Activated CD4-positive, alpha-beta T cell treated with anti-CD3 and anti-CD28 coated beads, Interleukin-2, Interleukin-4, amounts not matched to agents 100 ng/mL and 50 ng/mL, durations not matched to agents 16 hours and 8 hours (primary cell): ENCODE results near the gene DCDC2C.
"Not testable (repeated sequence)": the region's sequence is repeated elsewhere in the genome, so short reads cannot be mapped to it uniquely, and the experiment has no call there.

Source experiments
- DNase-seq: peaks from one replicate; pipeline ENCODE4 v3.0.0-alpha.2; 2020; ENCODE audit warnings: low spot score

The DCDC2C gene

DNA sequence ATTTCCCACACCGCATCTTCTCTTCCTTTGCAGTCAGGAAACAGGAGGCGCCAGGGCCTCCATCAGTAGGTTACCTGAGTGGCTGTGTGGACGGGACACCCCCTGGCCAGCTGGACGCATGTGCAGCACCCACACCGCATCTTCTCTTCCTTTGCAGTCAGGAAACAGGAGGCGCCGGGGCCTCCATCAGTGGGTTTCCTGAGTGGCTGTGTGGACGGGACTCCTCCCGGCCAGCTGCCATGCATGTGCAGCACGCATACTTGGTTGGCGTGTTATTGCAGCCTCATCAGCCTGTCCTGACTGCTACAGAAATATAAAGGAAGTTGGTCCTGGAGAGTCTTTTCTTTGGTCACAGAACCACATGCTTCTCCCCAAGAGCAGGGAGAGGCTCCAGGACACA, 74.6 kb downstream of the DCDC2C start:
- no peak for DNase-seq

DNA sequence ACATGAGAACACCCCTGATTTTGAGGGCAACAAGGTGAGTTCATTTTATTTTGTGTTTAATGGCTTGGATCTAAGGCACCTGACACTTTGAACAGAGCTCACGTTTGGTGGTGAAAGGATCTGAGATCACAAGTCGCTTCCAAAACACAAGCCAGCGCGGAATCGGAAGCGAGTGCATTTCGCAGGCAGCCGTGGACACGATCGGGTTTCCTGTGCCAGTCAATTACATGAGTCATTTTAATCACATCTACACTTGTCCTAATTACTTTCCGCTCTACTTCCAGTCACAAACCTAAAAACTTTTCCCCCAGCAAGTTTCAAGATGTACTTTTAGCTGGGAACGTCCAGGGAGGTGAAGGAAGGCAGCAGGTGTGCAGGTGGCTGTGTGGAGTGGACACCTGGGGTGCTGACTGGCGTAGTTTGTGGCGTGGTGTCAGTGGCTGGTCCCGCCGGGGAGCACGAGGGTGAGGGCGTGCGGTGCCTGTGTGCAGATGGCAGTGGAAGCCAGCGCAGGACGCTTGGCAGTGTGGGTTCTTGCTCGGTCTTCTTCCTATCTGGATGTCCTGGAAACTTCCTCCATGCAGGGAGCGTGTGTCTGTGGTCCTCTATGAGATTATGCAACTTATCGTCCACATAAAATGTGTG, 75.6 kb downstream of the DCDC2C start:
- DNase-seq, result no peak

DNA sequence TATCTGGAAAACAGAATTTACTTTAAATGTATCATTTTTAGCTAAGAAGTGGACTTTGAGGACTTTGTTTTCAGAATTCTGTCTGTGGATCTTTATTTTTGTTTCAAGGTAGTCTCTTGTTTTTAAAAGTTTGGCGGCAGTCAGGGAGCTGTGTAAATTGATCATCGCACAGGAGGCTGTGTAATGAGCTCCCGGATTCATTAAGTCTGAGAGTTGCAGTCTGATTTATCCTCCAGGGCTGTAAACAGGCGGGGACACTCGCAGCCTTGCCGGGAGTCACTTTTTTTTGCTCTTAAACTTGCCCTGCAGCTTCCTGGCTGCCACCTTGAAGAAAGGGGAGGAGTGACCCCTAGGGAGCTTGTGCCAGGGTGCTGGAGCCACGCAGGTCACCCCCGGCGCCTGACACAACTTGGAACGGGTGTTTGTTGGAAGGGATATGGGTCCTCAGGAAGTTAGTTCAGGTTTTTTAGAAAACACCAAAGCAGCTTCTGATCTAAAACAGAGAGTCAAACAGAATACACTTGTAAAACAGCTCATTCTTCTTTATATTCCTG, 76.2 kb downstream of the DCDC2C start:
- no peak for DNase-seq

DNA sequence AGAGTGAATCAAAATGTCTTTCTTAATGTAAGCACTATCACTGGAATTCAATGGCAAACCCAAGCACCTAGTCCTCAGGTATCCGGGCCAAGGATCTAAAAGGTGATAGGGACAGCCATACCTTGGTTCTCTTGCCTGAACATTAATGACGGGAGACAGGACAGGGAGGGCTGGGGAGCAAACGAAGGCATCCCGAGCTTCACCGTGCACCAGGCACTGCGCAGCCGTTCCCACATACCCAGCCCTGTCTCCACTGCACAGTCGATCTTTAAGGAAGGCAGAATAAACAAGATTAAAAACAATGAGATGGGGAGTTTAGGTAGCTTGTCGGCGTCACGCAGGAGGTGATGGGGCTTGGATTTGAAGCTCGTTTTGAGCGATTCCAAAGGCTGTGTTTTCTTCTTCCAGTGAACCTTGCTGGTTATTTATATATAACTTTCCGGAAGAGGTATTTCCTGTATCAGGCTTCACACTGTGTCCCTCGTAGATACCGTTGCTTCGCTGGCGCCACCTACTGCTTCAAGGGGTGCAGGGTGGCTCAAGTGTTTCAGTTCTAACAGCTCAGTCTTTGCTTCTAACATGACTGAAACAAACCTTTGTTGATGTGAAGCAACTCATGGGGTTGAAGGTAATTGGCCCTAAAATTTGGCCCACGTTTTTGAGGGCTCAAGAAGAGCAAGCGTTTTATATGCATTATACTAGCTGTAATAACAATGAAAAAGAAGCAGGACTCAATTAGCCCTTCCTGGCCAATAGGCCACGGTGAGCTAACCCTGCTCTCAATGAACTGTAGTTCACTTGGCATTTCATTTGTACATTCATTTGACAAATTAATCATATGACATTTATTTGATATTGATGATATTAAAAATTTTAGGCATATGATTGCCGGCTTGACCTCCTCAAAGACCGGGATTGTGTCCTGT, 77.4 kb downstream of the DCDC2C start:
- DNase-seq, result peak; percentile 75

DNA sequence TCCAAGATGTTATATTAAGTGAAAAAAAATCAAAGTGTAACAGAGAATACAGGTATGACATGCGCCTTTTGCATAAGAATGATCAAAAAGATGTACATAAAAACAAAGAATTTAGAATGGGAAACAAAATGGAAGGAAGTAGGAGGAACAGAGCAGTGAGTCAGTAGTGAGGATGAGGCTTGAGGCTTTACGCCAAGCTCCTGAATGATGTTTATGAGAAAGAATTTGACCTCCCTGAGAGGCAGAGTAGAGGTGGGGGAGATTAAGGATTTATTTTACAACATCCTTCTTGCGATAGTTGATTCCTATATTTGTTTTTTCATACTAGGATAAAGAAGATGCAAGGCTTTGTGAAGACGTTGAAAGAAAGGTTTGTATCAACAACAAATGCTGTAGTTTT, 81.4 kb downstream of the DCDC2C start:
- no peak for DNase-seq

DNA sequence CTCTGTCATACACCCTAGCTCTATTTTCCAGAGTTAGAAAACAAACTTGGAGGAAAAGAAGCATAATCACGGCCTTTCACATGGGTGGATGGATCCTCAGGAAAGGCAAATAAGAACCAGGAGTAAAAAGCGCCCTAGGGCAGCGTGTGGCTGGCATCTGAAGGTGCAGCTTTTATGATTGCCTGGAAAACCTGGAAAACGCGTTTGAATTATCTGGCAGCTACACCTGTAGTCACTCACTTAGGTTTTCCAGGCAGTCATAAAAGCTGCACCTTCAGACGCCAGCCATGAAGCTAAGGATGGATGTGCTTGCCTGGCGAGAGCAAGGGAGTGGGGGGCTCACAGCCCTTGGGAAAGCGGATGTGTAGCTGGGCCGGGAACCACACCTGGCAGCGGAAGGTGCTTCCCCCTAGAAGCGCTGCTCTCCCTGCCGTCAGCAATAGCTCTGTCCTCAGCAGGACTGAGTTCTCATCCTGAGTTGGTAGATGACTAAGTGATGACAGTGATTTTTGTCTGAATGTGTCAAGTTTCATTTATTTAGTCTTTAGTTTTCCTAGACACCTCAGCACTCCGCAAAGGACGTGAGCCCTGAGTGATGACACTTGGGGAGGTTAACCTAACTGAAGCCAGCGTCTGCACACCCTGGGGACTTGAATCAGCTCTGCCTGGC, 82.0 kb downstream of the DCDC2C start:
- no peak for DNase-seq

DNA sequence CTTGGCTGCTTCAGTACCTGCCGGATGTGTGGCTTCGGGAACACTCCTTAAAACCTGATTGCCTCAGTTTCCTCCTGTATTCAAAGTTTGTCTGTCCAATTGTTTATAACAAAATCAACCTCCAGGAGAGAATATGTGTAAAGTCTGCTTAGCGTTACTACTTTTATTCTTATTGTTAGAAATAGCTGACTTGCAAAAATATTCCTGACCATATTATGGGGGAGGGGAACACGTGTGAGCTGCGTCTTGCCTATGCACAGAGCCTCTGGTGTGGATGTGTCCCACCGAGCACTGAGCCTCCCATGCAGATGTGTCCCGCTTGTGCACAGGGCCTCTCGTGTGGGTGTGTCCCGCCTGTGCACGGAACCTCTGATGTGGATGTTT, 82.5 kb downstream of the DCDC2C start:
- no peak for DNase-seq

DNA sequence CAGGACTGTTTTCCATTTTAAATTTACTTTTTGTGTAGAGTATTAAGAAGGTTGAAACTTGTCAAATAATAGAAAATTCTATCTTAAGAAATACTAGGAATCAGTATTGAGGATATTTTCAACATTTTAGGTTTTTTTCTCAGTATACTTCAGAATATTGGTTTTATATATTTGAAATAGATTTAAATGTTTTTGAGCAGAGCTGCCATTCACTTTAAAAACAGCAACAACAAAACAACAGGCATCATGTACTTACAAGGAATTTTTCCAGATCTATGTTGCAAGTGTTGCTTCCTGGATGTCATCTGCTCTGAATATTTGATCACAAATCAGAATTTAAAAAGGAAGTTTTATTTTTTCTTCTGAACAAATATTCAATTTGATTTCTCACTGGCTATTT, 84.4 kb downstream of the DCDC2C start:
- no peak for DNase-seq

DNA sequence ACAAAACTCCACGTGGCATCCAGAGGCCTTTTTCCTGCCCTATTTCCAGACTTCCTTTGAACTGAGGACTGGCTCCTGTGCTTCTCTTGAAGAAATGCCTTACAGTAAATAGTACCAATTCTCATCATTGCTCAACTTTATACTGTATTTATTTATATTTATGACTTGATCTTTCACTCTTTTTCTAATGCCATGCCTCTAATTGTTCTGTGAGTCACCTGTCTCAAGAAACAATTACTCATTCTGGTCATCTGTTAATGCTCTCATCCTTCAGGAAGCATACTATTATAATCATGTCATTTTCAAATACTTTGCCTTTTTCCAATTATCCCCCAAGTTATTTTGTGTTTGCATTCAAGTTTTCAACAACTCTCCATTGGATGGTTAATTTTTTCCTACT, 85.9 kb downstream of the DCDC2C start:
- DNase-seq, result no peak

DNA sequence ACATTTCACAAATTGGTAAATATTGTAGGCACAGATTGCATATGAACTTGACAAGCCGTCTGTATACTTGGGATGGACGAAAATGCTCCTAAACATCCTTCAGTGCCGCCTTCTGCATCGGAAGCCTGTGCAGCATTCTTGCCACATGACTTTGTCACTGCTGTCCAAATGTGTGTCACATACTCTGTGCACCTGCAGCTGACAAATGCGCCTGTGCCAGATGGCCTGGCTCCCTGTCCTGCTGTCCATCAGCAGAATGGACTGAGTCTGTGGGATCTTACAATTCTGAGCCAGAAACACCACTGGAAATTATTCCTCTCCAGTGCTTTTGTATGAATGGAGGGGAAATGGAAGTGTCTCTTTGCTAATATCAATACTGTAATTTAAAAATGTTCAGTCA, 89.9 kb downstream of the DCDC2C start:
- DNase-seq, result no peak

DNA sequence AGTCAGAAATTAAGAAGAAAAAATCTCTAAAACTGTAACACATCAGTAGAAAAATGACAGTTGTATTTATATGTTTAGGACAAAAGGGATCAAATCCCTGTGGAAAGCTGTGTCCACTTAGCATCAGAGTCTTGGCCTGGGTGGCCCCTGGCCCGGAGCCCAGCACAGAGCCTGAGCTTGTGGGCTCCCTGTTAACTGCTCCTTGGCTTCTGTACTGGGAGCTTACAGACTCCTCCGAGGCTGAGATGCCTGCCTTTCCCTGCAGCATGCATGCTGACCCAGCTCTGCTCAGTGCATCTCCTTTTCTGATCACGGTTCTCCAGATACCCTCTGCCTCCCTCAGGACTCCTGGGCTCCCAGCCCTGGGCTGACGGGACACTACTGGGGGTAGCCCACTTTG, 98.1 kb downstream of the DCDC2C start:
- no peak for DNase-seq

DNA sequence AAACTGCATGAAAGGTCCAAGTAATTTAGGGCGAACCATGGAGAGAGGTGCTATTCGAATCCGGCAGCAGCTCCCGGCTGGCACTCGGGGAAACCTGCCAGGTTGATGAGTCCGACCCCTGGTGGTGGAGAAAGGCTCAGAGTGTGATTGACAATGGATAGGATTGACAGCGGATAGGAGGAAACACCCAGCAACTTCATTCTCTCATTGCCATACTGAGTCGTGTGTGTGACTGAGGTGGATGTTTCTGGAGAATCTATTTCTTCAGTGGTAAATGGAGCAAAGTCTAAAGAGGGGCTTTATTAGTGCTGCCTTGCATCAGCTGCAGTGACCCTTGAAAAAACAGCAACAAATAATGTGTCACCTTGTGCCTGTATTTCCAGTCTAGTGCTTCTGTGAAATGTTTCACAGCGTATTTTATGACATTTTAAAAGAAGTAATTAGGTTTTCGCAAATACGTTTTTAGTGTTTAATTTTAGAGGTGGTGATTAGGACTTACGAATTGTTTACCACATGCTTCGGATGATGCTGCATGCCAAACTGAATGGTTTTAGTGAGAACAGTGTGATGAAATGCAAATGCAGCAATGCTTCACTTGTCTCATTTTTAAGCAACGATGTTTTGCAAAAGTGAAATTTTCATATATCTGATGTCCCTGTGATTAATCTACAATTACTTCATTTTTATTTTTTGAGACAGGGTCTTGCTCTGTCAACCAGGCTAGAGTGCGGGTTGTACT, 102.0 kb downstream of the DCDC2C start:
- DNase-seq, result no peak

DNA sequence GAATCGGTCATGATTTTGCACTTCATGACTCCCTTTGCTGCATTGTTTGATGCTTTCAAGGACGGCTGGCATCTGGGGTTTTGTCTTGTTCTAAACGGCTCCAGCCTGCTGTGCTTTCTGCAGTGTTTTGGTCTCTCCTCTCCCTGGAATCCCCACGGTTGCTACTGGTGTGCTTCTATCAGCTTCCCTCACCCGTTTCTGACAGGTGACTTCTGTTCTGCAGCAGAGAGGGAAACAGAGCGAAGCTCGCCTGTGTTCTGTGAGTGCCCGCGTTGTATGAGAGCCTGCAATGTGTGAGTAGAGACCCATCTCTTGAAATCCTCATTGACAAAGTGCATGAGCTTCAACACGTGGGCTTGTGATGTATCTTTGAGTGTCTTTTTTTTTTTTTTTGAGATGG, 102.8 kb downstream of the DCDC2C start:
- no peak for DNase-seq

DNA sequence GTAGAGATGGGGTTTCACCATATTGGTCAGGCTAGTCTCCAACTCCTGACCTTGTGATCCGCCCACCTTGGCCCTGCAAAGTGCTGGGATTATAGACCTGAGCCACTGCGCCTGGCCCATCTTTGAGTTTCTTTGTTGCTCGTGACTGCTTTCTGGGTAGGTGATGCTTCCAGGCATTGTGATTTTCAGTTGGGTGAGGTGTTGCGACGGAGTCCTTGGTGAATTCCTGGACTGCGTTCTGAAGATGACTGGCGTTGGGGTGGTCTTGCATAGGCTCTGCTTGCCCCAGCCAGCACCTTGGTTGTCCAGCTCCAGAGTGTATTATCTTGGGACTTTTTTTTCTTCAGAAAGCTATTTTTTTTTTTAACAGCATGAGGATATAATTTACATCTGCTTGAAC, 103.4 kb downstream of the DCDC2C start:
- DNase-seq, result no peak

DNA sequence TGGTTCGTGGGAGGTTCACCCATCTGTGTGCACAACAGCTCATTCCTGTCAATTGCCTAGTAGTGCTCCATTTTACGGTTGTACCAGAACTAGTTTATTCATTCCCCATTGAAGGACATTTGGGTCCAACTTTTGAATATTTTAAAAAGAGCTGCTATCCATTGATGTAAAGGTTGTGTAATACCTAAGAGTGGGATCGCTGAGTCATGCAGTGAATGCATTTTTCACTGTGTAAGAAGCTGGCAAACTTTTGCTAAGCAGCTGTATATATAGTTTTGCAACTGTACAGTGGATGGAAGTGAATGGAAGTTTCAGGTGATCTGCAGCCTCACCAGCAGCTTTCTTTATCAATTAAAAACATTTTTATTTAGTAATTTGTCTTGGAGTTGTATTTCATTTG, 104.5 kb downstream of the DCDC2C start:
- DNase-seq, result no peak

DNA sequence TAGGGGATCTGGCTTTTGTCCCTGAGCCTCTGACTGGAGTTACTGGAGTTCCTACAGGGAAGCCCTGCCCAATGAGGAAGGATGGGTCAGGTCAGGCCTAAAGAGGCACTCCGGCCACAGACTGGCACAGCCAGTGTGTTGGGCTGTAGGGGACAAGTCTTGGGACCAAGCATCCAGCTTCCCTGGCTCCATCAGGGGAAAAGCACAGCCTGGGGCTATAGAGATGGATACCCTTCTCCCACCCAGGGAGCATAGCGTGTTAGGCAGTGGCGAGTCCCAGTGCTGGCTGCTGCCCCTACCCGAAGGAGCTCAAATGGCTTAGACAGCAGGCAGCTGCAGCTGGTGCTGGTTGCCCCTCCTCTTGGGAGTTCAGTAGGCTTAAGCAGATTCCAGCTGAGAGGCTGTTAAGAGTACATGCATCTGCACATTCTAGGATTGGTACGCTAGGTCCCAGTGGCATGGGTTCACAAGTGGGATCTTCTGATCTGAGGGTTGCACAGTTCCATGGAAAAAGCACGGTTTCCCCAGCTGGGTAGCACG, 111.4 kb downstream of the DCDC2C start:
- no peak for DNase-seq

DNA sequence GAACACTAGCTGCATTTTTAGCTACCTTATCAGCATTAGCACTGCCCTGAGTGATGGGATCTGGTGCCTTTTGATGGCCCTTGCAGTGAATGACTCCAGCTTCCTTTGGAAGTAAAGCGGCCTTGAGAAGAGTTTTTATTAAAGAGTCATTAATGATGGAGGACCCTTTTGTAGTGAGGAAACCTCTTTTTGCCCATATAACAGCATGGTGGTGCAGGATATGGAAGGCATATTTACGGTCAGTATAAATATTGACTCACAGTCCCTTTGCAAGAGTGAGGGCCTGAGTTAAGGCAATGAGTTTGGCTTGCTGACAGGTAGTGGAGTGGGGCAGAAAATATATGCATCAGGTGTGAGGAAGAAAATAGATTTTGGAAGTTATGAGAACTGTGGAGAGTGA, 113.8 kb downstream of the DCDC2C start:
- not testable (repeated sequence) for DNase-seq

DNA sequence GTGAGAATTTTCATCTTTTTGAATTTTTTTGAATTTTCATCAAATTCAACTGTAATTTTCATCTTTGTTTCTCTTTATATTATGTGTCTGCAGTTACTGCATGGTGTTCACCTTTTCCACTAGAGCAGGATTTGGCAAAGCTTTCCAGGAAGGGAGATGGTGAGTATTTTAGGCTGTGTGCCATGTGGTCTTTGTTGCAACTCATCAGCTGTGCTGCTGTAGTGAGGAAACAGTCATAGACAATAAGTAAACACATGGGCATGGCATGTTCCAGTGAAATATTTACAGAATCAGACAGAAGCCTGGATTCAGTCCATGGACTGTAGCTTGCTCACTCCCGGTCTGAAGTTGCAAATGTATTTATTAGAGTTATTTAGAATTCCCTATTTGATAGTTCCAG, 120.4 kb downstream of the DCDC2C start:
- DNase-seq, result no peak

DNA sequence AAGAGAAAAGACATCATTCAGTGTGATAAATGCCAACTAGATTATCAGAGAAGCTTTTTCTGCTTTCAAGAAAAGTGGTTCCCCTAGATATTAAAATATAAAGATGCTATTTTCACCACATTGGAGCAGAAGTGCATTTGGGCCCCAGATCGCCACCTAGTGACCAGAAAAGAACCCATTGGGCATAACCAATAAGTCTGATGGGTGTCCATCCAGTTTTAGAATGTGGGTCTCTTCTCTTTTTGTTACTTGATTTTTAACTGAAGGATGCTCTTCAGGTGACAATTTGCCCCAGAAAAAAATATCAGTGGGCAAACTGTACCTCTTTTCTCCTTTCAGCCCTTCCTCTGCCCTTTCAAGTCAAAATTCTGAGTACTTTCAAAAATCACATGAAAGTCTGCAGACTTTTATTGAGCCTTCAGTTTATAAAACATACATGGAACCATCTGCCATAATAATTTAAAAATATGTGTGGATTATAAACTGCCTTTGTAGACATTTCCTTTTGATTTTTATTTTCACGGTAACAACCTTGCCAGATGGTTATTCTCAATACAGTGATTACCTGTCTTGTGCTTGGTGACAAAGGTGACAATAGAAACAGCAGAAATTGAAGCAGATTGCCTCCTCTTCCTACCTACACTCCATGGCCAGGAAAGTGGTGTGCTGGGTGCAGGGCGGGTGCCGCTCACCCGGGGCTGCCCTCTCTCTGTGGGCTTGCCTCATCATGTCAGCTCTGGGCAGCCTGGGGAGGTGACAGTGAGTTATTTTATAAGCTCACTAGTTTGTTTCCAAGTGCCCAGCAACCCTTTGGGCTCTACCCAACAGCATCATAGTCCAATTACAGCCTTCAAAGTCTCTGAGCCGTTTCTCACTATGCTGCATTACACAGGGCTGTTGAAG, 124.5 kb downstream of the DCDC2C start:
- peak; percentile 30 for DNase-seq

DNA sequence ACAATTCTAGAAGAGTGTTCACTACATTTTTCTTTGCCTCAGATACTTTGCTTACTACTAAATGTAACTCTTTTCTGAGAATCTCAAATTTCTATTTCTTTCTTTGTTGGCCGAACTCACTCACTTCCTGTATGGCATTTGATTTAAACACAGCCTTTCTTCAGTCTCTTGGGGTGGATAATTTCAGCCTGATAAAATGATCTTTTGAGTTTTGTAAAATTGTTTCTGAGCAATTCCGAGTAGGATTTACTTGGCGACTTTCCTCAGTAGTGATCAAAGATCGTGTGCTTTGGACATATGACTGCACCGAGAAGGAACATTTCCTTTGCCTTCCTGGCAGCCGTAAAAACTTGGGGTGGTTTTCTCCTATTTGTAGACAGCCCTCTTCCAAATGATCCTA, 127.4 kb downstream of the DCDC2C start:
- no peak for DNase-seq

DNA sequence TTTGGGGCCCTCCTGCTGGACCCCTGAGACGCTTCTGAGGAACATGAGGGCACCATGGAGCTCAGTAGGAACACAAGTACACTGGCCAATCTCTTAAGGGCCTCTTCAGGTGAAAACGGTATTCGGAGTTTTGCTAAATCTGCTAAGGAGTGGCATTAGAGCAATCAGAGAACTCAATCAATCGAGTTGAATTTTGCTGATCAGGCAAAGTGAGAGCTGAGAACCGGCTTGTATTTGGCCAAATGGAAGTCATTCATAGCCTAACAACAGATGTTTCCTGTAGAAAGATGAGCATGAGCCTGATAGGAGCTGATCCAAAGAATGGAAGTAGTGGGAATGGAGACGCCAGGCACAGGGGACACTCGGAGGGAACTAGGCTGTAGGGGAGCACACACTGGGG, 133.7 kb downstream of the DCDC2C start:
- no peak for DNase-seq
